Gastroesophageal sphincter (tissue), 4 donors: ENCODE measurements around the gene SEPTIN11. TPM values are rescaled to one million over a fixed set of nuclear protein-coding genes. Genes with fewer than 3 reads are reported as not detected.

Source experiments
- ATAC-seq: fragments of 150-250 bp; one replicate; pipeline ENCODE4 v1.9.1; 2016; ENCODE audit warnings: mild to moderate bottlenecking, moderate library complexity
- H3K27ac ChIP-seq, 4 donors: fragments of 200-600 bp; sonication (generic) in 3 of 4; 1 replicate in 3 of 4; 2 replicates in 1 of 4; pipeline ENCODE4 v1.5.1; 2016 to 2019
- H3K27me3 ChIP-seq: fragments of 200-600 bp; sonication (generic); one replicate; pipeline ENCODE4 v1.5.1; 2019
- H3K36me3 ChIP-seq, 2 donors: fragments of 200-600 bp; sonication (generic); one replicate each; pipeline ENCODE4 v1.5.1; 2019; ENCODE audit warnings: control low read depth in 1 of 2
- H3K4me1 ChIP-seq, 3 donors: fragments of 200-600 bp; sonication (generic); 1 replicate in 2 of 3; 2 replicates in 1 of 3; pipeline ENCODE4 v1.5.1; 2016 to 2019; ENCODE audit warnings: control low read depth in 2 of 3
- H3K4me3 ChIP-seq, 2 donors: fragments of 200-600 bp; sonication (generic); one replicate each; pipeline ENCODE4 v1.5.1; 2019; ENCODE audit warnings: mild to moderate bottlenecking in 1 of 2, moderate library complexity in 1 of 2
- H3K9me3 ChIP-seq, 3 donors: fragments of 200-600 bp; sonication (generic); one replicate each; pipeline ENCODE4 v1.5.1; 2017 to 2019; ENCODE audit warnings: control low read depth in 2 of 3
- CTCF ChIP-seq, 4 experiments: fragments of 200-600 bp in 2 of 4; fragments of 450-650 bp in 2 of 4; sonication (generic) in 1 of 4; IDR thresholded peaks; one replicate each; pipeline ENCODE4 v1.5.1; 2017 to 2019; ENCODE audit warnings: antibody characterized with exemption in 4 of 4, mild to moderate bottlenecking in 2 of 4, moderate library complexity in 2 of 4
- EP300 ChIP-seq: sonication (generic); formaldehyde crosslinking; IDR thresholded peaks from one replicate; pipeline ENCODE4 v1.6.1; 2017; ENCODE audit warnings: antibody characterized with exemption, mild to moderate bottlenecking
- POLR2A ChIP-seq, 2 donors: fragments of 450-650 bp; IDR thresholded peaks; one replicate each; pipeline ENCODE4 v1.6.1; 2017; ENCODE audit warnings: antibody characterized with exemption in 2 of 2, mild to moderate bottlenecking in 2 of 2, moderate library complexity in 1 of 2
- POLR2AphosphoS5 ChIP-seq: sonication (generic); formaldehyde crosslinking; IDR thresholded peaks from one replicate; pipeline ENCODE4 v1.6.1; 2017; ENCODE audit warnings: antibody characterized with exemption
- WGBS, 2 donors: methylation state at CpG; one replicate each; pipeline ENCODE4 v1.1.5; 2018; ENCODE audit warnings: low coverage in 1 of 2; 5-methylcytosine and 5-hydroxymethylcytosine counted together
- total RNA-seq, 4 donors: library from RNA; depleted of rRNA; stranded (reverse); fragments of >200 nt; gene quantifications; one replicate each; pipeline ENCODE4 v1.1.0, GENCODE V29; 2016

SEPTIN11 gene
- total RNA-seq, 4 donors from 2014 or later = 65.1 to 192 (median 97.8) TPM

- TF ChIP-seq EP300 = no peak
- TF ChIP-seq POLR2A (IDR thresholded peaks at IDR 0.05) = no peak
- Histone ChIP-seq H3K27ac (no peak overlapping the region), H3K4me3 (no peak overlapping the region), H3K36me3 (peaks cover 0 to 4% of the 10 kb centered on the region in 2 donors), H3K4me1 (peaks cover 0 to 9% (median 0%) of the 10 kb centered on the region in 3 donors), H3K9me3 (no peaks in the 10 kb centered on the region), H3K27me3 (no peaks in the 10 kb centered on the region)
- ATAC-seq = no peak
- 83 to 91% methylated on average over 3 of the region's 3 CpGs for WGBS, 2 donors
Measured at GRCh38 chr4:76969495-76969894, 19.9 kb downstream of the SEPTIN11 start.

GRCh38 chr4:76969941-76970529 lies 20.5 kb downstream of the SEPTIN11 start:
- no peaks in the 10 kb centered on the region for H3K27me3 ChIP-seq
- ATAC-seq = no peak
- H3K4me3 ChIP-seq = no peak overlapping the region
- H3K27ac ChIP-seq = no peak overlapping the region
- H3K36me3 ChIP-seq = peaks cover 0 to 4% of the 10 kb centered on the region in 2 donors
- 92 to 100% methylated on average over 5 of the region's 5 CpGs for WGBS, 2 donors
- TF ChIP-seq EP300 (no peak), POLR2AphosphoS5 (no peak), CTCF (IDR thresholded peaks at IDR 0.05) (no peak), POLR2A (IDR thresholded peaks at IDR 0.05) (no peak)
- H3K4me1 ChIP-seq = peaks cover 0 to 6% (median 0%) of the 10 kb centered on the region in 3 donors
- H3K9me3 ChIP-seq = no peaks in the 10 kb centered on the region

GRCh38 chr4:76972306-76972705 lies 22.8 kb downstream of the SEPTIN11 start:
- 84 to 100% methylated on average over 1 of the region's 1 CpG for WGBS, 2 donors
- no peak overlapping the region for H3K27ac ChIP-seq
- ATAC-seq = no peak

GRCh38 chr4:76974150-76974549 lies 24.6 kb downstream of the SEPTIN11 start:
- Histone ChIP-seq H3K27me3 (no peaks in the 10 kb centered on the region), H3K4me1 (peaks cover 0 to 14% (median 0%) of the 10 kb centered on the region in 3 donors), H3K4me3 (no peak overlapping the region), H3K27ac (no peak overlapping the region), H3K9me3 (no peaks in the 10 kb centered on the region), H3K36me3 (peaks cover 0 to 4% of the 10 kb centered on the region in 2 donors)
- TF ChIP-seq POLR2A (IDR thresholded peaks at IDR 0.05) (no peak), CTCF (IDR thresholded peaks at IDR 0.05) (no peak), POLR2AphosphoS5 (no peak), EP300 (no peak)
- WGBS, 2 donors = 61% methylated on average over 2 of the region's 2 CpGs; no CpG with 5 or more reads in 1 of the 2 donors
- no peak for ATAC-seq

More at GRCh38 chr4:76972306-76972705, 22.8 kb downstream of the SEPTIN11 start:
- no peak for TF ChIP-seq EP300
- no peak for TF ChIP-seq POLR2AphosphoS5
- no peak for TF ChIP-seq CTCF (IDR thresholded peaks at IDR 0.05)
- no peak for TF ChIP-seq POLR2A (IDR thresholded peaks at IDR 0.05)
- Histone ChIP-seq H3K36me3 (peaks cover 0 to 4% of the 10 kb centered on the region in 2 donors), H3K9me3 (no peaks in the 10 kb centered on the region), H3K27me3 (no peaks in the 10 kb centered on the region), H3K4me3 (no peak overlapping the region), H3K4me1 (peaks cover 0 to 5% (median 0%) of the 10 kb centered on the region in 3 donors)

- H3K4me1 ChIP-seq = peaks cover 0 to 9% (median 0%) of the 10 kb centered on the region in 3 donors
- TF ChIP-seq POLR2A (IDR thresholded peaks at IDR 0.05) (no peak), CTCF (IDR thresholded peaks at IDR 0.05) (no peak), POLR2AphosphoS5 (no peak), EP300 (no peak)
- no peak overlapping the region for H3K4me3 ChIP-seq
- ATAC-seq = no peak
- H3K36me3 ChIP-seq = peaks cover 0 to 4% of the 10 kb centered on the region in 2 donors
- no peak overlapping the region for H3K27ac ChIP-seq
- no peaks in the 10 kb centered on the region for H3K9me3 ChIP-seq
- no peaks in the 10 kb centered on the region for H3K27me3 ChIP-seq
Measured at GRCh38 chr4:76977113-76977512, 27.6 kb downstream of the SEPTIN11 start.
